ENCODE data around the gene RAB8A.
"Not testable (repeated sequence)": the region's sequence is repeated elsewhere in the genome, so short reads cannot be mapped to it uniquely, and the experiment has no call there.

The RAB8A gene

GRCh38 chr19:16142032-16142580 lies 30.4 kb downstream of the RAB8A start:
- no peak for DNase-seq (ENCODE audit: low spot score)

- DNase-seq (ENCODE audit: low spot score) = no peak
These were observed 31.9 kb downstream of the RAB8A start, which contains the start of gene HSH2D for GRCh38 chr19:16143399-16144215. HSH2D (plus strand) TSS chr19:16143685; CDS start chr19:16148751, 5,066 bp downstream.

GRCh38 chr19:16144216-16144581 lies 32.5 kb downstream of the RAB8A start:
- no peak for DNase-seq (ENCODE audit: low spot score)

GRCh38 chr19:16146112-16146511 lies 34.4 kb downstream of the RAB8A start:
- no peak for DNase-seq (ENCODE audit: low spot score)

GRCh38 chr19:16148443-16149229 lies 36.9 kb downstream of the RAB8A start:
- DNase-seq (ENCODE audit: low spot score) = no peak

GRCh38 chr19:16153582-16154336 lies 42.1 kb downstream of the RAB8A start:
- no peak for DNase-seq (ENCODE audit: low spot score)

- DNase-seq (ENCODE audit: low spot score) = no peak
These were observed 42.9 kb downstream of the RAB8A start for GRCh38 chr19:16154557-16154956.

- DNase-seq (ENCODE audit: low spot score) = no peak
These were observed 43.4 kb downstream of the RAB8A start for GRCh38 chr19:16155128-16155527.

- no peak for DNase-seq (ENCODE audit: low spot score)
These were observed 45.2 kb downstream of the RAB8A start for GRCh38 chr19:16156904-16157303.

GRCh38 chr19:16157601-16158000 lies 45.9 kb downstream of the RAB8A start:
- DNase-seq (ENCODE audit: low spot score) = no peak

- no peak for DNase-seq (ENCODE audit: low spot score)
These were observed 48.0 kb downstream of the RAB8A start for GRCh38 chr19:16159655-16160054.

GRCh38 chr19:16160445-16160942 lies 48.8 kb downstream of the RAB8A start:
- no peak for DNase-seq (ENCODE audit: low spot score)

GRCh38 chr19:16160943-16161560 lies 49.4 kb downstream of the RAB8A start:
- no peak for DNase-seq (ENCODE audit: low spot score)

GRCh38 chr19:16161840-16162239 lies 50.2 kb downstream of the RAB8A start:
- no peak for DNase-seq (ENCODE audit: low spot score)

GRCh38 chr19:16164222-16164890 lies 52.7 kb downstream of the RAB8A start:
- DNase-seq (ENCODE audit: low spot score) = no peak

- DNase-seq (ENCODE audit: low spot score) = no peak
These were observed 54.7 kb downstream of the RAB8A start for GRCh38 chr19:16166417-16166816.

GRCh38 chr19:16167055-16167454 lies 55.4 kb downstream of the RAB8A start:
- no peak for DNase-seq (ENCODE audit: low spot score)

- DNase-seq (ENCODE audit: low spot score) = no peak
These were observed 56.9 kb downstream of the RAB8A start for GRCh38 chr19:16168465-16169081.

GRCh38 chr19:16170134-16170533 lies 58.4 kb downstream of the RAB8A start:
- no peak for DNase-seq (ENCODE audit: low spot score)

GRCh38 chr19:16175954-16176353 lies 64.3 kb downstream of the RAB8A start:
- no peak for DNase-seq (ENCODE audit: low spot score)

- DNase-seq (ENCODE audit: low spot score) = not testable (repeated sequence)
These were observed 67.2 kb downstream of the RAB8A start for GRCh38 chr19:16178866-16179265.

All from HuH-7 (cell line).